ENCODE measurements around the gene PCDH15. TPM values are rescaled to one million over a fixed set of nuclear protein-coding genes. Genes with fewer than 3 reads are reported as not detected.

The PCDH15 gene
- total RNA-seq, 2 donors from 2014 or later, result 0.58 to 0.95 TPM

DNA sequence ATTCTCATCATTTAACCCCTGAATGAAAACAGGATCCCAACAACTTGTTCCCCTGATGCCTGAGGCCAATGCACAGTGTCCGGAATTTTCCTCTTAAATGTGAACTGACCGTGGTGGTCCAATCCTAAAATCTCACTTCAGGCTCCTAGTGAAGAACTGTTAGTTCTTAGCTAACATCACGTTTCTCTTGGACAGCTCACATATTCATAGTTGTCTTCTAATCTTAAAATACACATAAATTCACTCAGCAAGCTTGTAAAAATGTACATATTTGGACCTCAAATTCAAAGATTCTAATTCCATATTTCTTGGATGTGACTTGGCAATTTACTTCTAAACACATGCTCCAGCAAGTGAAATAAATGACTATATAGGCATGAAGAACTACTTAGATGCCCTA is 297.2 kb downstream of the PCDH15 start:
- H3K9me3 ChIP-seq (ENCODE audit: control insufficient read depth, low read length), result no peaks in the 10 kb centered on the region
- Mint-ChIP-seq H3K4me3 (no peak overlapping the region), H3K36me3 (ENCODE audit: low read depth) (no peaks in the 10 kb centered on the region), H3K4me1 (peaks cover 3% of the 10 kb centered on the region), H3K27ac (no peak overlapping the region), H3K27me3 (ENCODE audit: insufficient read depth) (no peaks in the 10 kb centered on the region), H3K9me3 (no peaks in the 10 kb centered on the region)
- WGBS, 2 experiments (ENCODE audit: insufficient coverage in 1 of 2, insufficient read length in 1 of 2), result 82 to 89% methylated on average over 3 of the region's 3 CpGs
- no peak overlapping the region for H3K9ac ChIP-seq (ENCODE audit: extremely low read depth, low read length, poor library complexity, severe bottlenecking)
- H3K4me1 ChIP-seq (ENCODE audit: control insufficient read depth, insufficient read depth, low read length), result no peaks in the 10 kb centered on the region
- TF ChIP-seq, protein P1, sequence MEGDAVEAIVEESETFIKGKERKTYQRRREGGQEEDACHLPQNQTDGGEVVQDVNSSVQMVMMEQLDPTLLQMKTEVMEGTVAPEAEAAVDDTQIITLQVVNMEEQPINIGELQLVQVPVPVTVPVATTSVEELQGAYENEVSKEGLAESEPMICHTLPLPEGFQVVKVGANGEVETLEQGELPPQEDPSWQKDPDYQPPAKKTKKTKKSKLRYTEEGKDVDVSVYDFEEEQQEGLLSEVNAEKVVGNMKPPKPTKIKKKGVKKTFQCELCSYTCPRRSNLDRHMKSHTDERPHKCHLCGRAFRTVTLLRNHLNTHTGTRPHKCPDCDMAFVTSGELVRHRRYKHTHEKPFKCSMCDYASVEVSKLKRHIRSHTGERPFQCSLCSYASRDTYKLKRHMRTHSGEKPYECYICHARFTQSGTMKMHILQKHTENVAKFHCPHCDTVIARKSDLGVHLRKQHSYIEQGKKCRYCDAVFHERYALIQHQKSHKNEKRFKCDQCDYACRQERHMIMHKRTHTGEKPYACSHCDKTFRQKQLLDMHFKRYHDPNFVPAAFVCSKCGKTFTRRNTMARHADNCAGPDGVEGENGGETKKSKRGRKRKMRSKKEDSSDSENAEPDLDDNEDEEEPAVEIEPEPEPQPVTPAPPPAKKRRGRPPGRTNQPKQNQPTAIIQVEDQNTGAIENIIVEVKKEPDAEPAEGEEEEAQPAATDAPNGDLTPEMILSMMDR (conservative IDR thresholded peaks at IDR 0.05), result no peak
- H3K4me3 ChIP-seq (ENCODE audit: low read length), result no peak overlapping the region
- DNase-seq, result no peak
- H3K36me3 ChIP-seq (ENCODE audit: control insufficient read depth, insufficient read depth, low read length), result no peaks in the 10 kb centered on the region
- no peaks in the 10 kb centered on the region for H3K27me3 ChIP-seq (ENCODE audit: control insufficient read depth, insufficient read depth, low read length, poor library complexity, severe bottlenecking)
- H3K27ac ChIP-seq (ENCODE audit: low read depth, low read length), result no peak overlapping the region

DNA sequence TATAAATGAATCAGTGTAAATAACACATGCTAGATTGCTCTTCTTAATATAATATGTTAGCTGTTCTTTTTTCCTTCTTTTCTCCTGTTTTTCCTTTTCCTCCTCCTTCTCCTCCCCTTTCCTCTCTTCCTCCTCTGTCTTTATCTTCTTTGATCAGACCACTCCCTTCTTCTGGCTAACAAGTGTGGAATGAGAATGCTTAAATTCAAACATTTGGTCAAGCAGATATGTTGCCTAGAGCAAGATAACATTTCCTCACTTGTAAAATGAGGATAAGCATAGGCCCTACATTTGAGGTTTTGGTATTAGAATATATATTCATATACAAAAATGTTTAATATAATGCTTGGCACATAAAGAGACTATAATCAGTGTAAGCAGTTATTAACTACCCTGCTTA is 299.1 kb downstream of the PCDH15 start:
- Histone ChIP-seq H3K27ac (ENCODE audit: low read depth, low read length) (no peak overlapping the region), H3K4me3 (ENCODE audit: low read length) (no peak overlapping the region), H3K9ac (ENCODE audit: extremely low read depth, low read length, poor library complexity, severe bottlenecking) (no peak overlapping the region), H3K9me3 (ENCODE audit: control insufficient read depth, low read length) (no peaks in the 10 kb centered on the region), H3K4me1 (ENCODE audit: control insufficient read depth, insufficient read depth, low read length) (no peaks in the 10 kb centered on the region), H3K36me3 (ENCODE audit: control insufficient read depth, insufficient read depth, low read length) (no peaks in the 10 kb centered on the region), H3K27me3 (ENCODE audit: control insufficient read depth, insufficient read depth, low read length, poor library complexity, severe bottlenecking) (no peaks in the 10 kb centered on the region)
- Mint-ChIP-seq H3K9me3 (no peaks in the 10 kb centered on the region), H3K4me1 (peaks cover 3% of the 10 kb centered on the region), H3K27ac (no peak overlapping the region), H3K36me3 (ENCODE audit: low read depth) (no peaks in the 10 kb centered on the region), H3K27me3 (ENCODE audit: insufficient read depth) (no peaks in the 10 kb centered on the region), H3K4me3 (no peak overlapping the region)
- DNase-seq, result no peak
- TF ChIP-seq, protein P1 (conservative IDR thresholded peaks at IDR 0.05), result no peak

DNA sequence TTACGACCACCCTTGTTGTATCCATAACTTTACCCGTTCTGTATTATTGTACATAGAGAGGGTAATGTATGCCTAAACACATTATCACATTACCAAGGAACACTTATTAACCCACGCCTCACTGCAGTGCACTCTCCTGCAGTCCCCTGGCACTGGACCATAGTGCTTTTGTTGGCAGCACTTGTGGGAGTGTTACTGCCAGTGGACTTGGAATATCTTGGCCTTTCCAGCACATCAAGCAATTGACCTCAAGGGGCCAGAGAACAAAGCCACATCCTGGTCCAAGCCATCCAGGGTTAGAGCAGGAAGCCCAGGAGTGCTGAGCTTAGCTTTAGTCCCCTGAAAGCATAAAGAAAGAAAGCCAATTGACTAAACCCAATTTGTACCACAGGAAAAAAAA is 304.2 kb downstream of the PCDH15 start:
- Histone ChIP-seq H3K27me3 (ENCODE audit: control insufficient read depth, insufficient read depth, low read length, poor library complexity, severe bottlenecking) (no peaks in the 10 kb centered on the region), H3K9me3 (ENCODE audit: control insufficient read depth, low read length) (peaks cover 4% of the 10 kb centered on the region), H3K36me3 (ENCODE audit: control insufficient read depth, insufficient read depth, low read length) (no peaks in the 10 kb centered on the region), H3K4me3 (ENCODE audit: low read length) (no peak overlapping the region), H3K27ac (ENCODE audit: low read depth, low read length) (no peak overlapping the region), H3K4me1 (ENCODE audit: control insufficient read depth, insufficient read depth, low read length) (no peaks in the 10 kb centered on the region), H3K9ac (ENCODE audit: extremely low read depth, low read length, poor library complexity, severe bottlenecking) (no peak overlapping the region)
- H3K27me3 Mint-ChIP-seq (ENCODE audit: insufficient read depth), result no peaks in the 10 kb centered on the region
- no peaks in the 10 kb centered on the region for H3K36me3 Mint-ChIP-seq (ENCODE audit: low read depth)
- no peak overlapping the region for H3K27ac Mint-ChIP-seq
- DNase-seq, result no peak
- peaks cover 2% of the 10 kb centered on the region for H3K4me1 Mint-ChIP-seq
- H3K9me3 Mint-ChIP-seq, result no peaks in the 10 kb centered on the region
- WGBS, 2 experiments (ENCODE audit: insufficient coverage in 1 of 2, insufficient read length in 1 of 2), result 100% methylated on average over 1 of the region's 3 CpGs; no CpG with 5 or more reads in 1 of the 2 experiments
- TF ChIP-seq, protein P1 (conservative IDR thresholded peaks at IDR 0.05), result no peak
- no peak overlapping the region for H3K4me3 Mint-ChIP-seq

Measured in endodermal cell (in vitro differentiated cells).